Adrenal gland (tissue), 5 donors: ENCODE measurements around the gene THRB.

Experiments used
- CTCF ChIP-seq, 6 experiments: fragments of 450-650 bp in 4 of 6; fragments of 200-600 bp in 2 of 6; sonication (generic) in 1 of 6; IDR thresholded peaks; 1 replicate in 5 of 6; 2 replicates in 1 of 6; pipeline versions ENCODE4 v1.5.1 to v1.8.0; 2016 to 2021; ENCODE audit warnings: antibody characterized with exemption in 6 of 6, mild to moderate bottlenecking in 2 of 6, moderate library complexity in 1 of 6
- POLR2A ChIP-seq, 2 donors: fragments of 450-650 bp; IDR thresholded peaks; one replicate each; pipeline ENCODE4 v1.6.1; 2017; ENCODE audit warnings: antibody characterized with exemption in 2 of 2, mild to moderate bottlenecking in 2 of 2, moderate library complexity in 1 of 2
- donor health status: DM: no; HTN: no; CAD: no.

- TF ChIP-seq CTCF (IDR thresholded peaks at IDR 0.05): no peak
- no peak for TF ChIP-seq POLR2A (IDR thresholded peaks at IDR 0.05)
Observed at GRCh38 chr3:24396338-24396737, 98.3 kb downstream of the THRB start.
